Hematopoietic multipotent progenitor cell (in vitro differentiated cells): ENCODE results near the gene NLRP14. TPM values are rescaled to one million over a fixed set of nuclear protein-coding genes. Genes with fewer than 3 reads are reported as not detected.

Experiments used
- total RNA-seq: library from RNA; depleted of rRNA; stranded (reverse); fragments of >200 nt; gene quantifications from one replicate; pipeline ENCODE4 v1.2.3, GENCODE V29; 2012

The NLRP14 gene
- total RNA-seq, 1 donor: under 0.01 TPM

Other genes starting within 250 kb of the NLRP14 start
- 1.6 TPM for gene OR2AG2, start 248.5 kb upstream of the NLRP14 start, total RNA-seq
- gene OR2AG1, start 237.5 kb upstream of the NLRP14 start, total RNA-seq: under 0.01 TPM
- gene OR6A2, start 220.8 kb upstream of the NLRP14 start, total RNA-seq: 2.4 TPM
- gene OR10A5, start 174.8 kb upstream of the NLRP14 start, total RNA-seq: not detected
- gene OR10A2, start 157.4 kb upstream of the NLRP14 start, total RNA-seq: under 0.01 TPM
- gene OR10A4, start 143.9 kb upstream of the NLRP14 start, total RNA-seq: not detected
- gene OR2D2, start 128.0 kb upstream of the NLRP14 start, total RNA-seq: 2.4 TPM
- gene OR2D3, start 99.5 kb upstream of the NLRP14 start, total RNA-seq: not detected
- 2.7 TPM for gene ZNF215, start 94.1 kb upstream of the NLRP14 start, total RNA-seq
- 1.3 TPM for gene ZNF214, start 133 bp upstream of the NLRP14 start, total RNA-seq
- gene RBMXL2, start 68.5 kb downstream of the NLRP14 start, total RNA-seq: under 0.01 TPM
- gene SYT9, start 231.4 kb downstream of the NLRP14 start, total RNA-seq: under 0.01 TPM